ENCODE results near the gene TRIM25.

Gene TRIM25

DNA sequence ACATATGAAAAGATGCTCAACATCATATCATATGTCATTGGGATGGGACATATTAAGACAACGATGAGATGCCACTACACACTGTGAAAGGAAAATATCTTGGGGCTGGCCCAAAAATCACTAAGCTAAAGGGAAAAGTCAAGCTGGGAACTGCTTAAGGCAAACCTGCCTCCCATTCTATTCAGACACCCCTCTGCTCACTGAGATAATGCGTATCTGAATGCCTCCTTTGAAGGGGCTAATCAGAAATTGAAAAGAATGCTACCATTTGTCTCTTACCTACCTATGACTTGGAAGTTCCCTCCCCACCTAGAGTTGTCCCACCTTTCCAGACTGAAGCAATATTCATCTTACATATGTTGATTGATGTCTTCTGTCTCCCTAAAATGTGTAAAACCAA is 11.2 kb upstream of the TRIM25 start:
- DNase-seq: no peak

- DNase-seq: no peak
Observed at GRCh38 chr17:56919717-56920116, 5.9 kb upstream of the TRIM25 start.

- DNase-seq: no peak
Observed at GRCh38 chr17:56918916-56919315, 5.1 kb upstream of the TRIM25 start.

DNA sequence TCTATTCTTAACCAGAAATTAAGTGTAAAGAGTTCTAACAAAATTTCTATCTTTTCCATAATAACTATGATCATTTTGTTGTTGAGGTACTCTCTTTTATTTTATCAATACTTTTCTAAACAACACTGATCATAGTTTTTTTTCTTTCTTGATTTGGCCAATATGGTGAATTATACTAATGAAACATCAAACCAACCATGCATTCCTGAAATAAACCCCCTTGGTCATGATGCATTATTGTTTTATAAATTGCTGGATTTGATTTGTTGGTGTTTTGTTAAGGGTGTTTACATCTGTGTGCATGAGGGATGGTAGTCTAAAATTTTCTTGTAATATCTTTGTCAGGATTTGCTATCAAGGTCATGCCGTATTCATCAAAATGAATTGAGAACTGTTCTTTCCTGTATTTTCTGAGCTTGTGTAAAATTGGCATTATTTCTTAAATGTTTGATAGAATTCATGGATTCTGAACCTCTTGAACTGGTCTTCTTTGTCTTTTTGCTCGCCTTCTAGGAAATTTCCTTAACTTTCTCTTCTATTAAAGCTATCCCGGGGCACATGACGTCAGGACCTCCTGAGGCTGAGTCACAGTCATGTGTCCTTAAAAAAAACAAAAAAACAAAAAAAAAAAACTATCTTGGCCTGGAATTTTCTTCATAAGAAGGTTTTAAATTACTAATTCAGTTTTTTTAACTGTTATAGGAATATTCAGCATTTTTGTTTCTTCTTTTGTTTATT is 3.9 kb upstream of the TRIM25 start:
- no peak for DNase-seq

GRCh38 chr17:56914581-56915273 is 878 bp upstream of the TRIM25 start:
- peak; percentile 0 for DNase-seq

GRCh38 chr17:56913353-56913866 is 439 bp downstream of the TRIM25 start:
- DNase-seq: peak; percentile 39

DNA sequence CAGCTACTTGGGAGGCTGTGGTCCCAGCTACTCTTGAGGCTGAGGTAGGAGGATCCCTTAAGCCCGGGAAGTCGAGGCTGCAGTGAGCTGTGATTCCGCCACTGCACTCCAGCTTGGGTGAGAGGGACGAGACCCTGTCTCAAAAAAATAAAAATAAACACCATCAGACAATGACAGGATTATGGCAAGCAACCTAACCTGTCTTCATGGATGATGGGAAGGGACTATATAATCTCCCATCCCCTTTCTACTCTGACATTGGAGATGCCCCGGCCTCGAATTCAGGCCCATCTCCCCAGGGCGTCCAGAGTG is 893 bp downstream of the TRIM25 start:
- DNase-seq: no peak

DNA sequence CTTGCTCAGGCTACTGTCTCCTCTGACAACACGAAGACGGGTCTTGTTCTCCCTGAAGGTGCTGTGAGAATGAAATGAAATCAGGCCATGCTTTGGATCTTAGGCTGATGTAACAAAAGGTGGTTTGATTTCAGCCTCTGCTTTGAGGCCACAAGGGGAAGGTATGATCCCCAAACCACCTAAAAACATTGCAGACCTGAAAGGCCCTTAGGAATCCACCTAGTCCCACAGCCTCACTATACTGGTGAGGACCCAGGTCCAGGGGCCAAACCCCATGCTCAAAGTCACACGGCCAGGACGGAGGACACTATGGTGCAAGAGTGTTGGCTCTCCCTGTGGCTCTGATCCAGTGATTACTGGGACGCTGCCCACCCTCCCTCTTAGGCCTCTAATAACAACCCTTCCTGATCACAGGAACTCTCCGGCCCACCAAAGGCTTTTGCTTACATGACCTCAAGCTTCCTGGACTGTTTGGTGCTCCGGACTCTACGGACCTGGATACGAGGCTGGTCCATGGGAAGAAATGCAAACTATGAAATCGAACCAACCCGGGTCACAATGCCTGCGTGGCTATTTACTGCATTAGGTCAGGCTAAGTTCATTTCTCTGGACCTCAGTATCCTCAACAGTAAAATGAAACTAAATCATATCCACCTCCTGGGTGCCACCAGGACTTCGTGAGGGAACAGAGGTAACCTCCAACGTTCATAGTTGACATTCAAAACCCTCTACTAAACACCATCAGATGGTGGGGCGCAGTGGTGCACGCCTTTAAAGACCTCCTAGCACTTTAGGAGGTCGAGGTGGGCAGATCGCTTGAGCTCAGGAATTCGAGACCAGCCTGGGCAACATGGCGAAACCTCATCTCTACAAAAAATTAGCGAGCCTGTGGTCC is 1.5 kb downstream of the TRIM25 start:
- no peak for DNase-seq

DNA sequence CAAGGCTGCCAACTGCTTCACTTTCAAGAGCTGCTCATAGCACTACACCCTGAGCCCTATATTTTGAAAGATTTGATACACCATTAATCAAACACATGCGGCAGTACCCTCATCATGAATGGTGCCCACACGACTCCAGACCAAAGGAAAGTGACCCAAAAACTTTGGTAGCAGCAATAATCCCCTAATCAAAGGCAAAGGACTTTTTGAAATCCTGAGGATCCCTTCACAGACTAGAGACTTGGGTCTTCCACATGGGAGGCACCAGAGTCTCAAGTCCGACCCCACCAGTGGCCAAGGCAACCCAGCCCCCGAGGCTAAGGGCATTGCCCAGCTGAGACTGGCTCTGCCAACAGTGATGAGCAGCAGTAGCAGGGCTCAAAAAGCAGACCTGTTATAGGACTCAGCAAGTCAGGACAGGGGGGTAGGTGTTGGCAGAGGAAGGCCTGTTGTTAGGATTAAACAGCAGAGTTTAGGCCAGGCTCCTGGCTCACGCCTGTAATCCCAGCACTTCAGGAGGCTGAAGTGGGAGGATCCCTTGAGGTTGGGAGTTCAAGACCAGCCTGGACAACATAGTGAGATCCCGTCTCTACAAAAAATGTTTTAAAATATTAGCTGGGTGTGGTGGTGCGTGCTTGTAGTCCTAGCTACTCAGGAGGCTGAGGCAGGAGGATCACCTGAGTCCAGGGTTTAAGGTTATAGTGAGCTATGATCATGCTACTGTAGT is 3.2 kb downstream of the TRIM25 start:
- DNase-seq: no peak

DNA sequence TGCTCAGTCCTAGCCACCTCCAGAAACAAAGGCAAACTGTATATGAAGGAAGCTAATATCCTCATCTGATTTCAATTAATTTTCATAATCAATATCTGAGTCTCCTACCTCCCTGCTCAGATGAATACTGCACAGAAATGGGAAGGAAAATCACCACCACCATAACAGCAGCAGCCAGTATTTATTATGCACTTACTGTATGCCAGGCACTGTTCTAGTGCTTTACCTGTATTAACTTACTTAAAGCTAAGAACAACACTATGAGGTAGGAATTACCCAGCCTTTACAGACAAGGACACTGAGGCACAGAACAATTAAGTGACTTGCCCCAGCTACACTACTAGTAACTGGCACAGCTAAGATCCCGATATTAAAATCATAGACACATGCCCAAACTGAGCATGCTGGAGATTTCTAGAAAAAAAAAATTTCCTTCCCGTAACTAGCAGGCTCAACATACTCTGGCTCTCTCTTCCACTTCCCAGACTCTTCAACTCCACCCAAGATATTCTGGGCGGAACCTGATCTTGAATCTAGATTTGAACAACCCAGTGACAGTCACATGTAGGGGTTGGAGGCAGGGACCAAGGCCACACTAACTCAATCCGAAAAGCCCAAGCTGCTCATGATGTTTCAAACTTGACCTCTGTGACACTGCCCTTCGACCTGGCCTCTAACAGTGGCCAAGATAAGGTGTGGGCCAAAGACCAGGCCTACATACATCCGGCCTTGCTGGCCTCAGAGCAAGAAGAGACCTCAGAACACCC is 3.9 kb downstream of the TRIM25 start:
- no peak for DNase-seq

DNA sequence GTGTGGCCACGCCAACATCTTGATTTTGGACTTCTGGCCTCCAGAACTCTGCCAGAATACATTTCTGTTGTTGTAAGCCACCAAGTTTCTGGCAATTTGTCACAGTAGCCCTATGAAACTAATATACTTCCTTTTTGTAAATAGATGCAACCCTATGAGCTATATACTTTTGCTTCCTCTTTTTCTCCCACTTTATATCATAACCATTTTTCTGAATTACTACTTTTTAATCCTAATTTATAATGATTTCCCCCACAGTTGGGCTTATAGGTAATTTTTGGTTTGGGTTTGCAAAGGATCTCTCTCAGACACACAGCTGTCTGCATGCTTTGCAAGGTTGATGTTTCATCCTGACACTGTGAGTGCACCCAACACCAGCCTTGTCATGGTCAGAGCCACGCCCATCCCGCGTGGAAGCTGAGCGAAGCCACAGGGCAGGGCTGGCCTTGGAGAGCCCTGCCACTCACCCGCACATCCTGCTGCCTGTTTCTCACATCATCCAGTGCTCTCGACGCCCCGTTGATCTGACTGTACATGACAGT is 5.8 kb downstream of the TRIM25 start:
- no peak for DNase-seq

GRCh38 chr17:56903560-56903959 is 10.3 kb downstream of the TRIM25 start:
- DNase-seq: no peak

DNA sequence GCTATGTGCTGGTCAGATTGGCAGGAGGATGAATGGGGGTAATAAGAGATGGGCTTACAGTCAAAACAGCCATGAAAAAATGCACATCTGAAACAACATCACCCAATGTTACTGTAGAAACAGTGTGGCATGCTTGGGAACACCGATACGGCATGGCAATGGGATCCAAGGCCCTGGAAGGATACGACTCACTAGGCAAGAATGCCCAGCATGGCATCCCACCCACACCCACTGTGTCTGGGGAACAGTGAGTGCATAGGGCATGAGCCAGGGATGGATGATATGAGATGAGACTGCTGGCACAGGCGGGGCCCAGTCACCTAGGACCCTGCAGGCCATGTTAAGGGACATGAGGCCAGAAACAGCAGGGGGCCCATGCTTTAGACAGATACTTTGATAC is 11.5 kb downstream of the TRIM25 start:
- DNase-seq: no peak

DNA sequence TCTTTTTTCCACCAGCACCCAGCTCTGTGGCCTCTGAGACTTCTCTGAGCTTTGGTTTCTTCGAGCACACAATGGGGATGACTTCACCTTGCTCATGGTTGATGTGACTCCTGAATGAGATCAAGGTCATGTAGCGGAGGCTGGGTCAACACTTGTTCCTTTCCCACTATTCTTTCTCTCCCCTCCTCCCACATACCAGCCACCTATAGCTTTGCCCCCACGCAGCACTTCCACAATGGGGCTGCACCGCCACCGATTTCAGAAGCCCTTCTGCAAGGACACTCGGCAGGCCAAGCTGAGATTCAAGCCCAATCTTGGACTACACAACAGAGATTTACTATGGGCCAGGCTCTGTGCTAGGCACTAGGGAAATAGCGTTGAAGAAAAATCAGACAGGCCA is 14.4 kb downstream of the TRIM25 start:
- DNase-seq: no peak

DNA sequence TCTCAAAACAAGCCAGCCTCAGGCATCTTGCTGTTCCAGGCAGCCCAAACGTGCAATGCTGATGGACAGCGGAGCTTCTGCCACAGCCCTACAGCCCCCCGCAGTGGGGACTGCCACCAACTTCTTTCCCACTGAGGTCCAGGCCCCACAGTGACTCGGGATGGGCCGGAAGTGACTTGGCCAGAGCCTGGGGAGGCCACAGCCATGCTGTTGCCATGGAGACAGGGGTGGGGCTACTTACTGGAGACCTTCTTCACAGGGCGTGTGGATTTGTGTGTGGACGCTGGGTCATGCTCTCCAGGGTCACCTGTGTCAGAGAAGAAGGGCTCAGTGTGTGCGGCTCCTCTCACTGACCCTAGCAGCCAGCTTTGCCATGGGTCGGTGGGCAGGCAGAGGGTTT is 15.0 kb downstream of the TRIM25 start:
- DNase-seq: no peak

- DNase-seq: no peak
Observed at GRCh38 chr17:56897646-56898424, 16.0 kb downstream of the TRIM25 start.

DNA sequence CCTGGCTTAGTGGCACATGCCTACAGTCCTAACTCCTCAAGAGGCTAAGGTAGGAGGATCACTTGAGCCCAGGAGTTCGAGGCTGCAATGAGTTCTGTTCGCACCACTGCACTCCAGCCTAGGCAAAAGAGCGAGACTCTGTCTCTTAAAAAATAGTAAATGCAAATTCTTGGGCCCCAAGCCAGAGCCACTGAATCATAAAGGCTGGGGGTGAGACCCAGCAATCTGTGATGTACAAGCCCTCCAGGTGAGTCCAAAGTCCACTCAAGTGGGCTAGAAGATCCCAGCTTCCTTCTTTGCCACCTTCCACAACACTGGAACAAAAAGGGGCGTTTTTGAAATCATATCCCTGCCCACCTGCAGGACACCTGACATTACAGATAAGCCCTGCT is 16.9 kb downstream of the TRIM25 start:
- no peak for DNase-seq

GRCh38 chr17:56896217-56896967 is 17.5 kb downstream of the TRIM25 start:
- DNase-seq: no peak

- DNase-seq: no peak
Observed at GRCh38 chr17:56894859-56895455, 18.9 kb downstream of the TRIM25 start.

DNA sequence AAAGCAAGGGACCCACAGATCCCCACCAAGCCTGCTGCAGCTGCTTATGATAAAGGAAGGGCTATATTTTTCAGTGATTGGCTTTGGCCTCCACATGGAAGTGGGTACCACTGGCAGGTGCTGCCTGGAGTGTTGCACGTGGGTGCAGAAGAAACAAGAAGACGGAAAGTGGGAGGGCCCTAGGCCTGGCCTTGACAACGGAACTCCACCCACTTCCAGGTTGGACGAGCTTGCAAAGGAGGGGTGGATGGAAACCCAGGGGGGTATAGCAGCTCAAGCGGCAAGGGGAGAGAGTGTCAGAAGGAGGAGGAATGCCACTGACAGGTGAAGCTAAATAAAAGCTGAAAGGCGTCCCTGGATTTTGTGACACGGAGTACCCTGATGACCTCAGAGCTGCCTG is 20.3 kb downstream of the TRIM25 start:
- no peak for DNase-seq

Measured in NCI-H2171 (cell line).